HG03097 (cell line): ENCODE results near the gene KTN1.

Source experiments
- ATAC-seq: cut with Tn5 transposase; IDR thresholded peaks from one replicate; pipeline ENCODE4 v1.9.1; 2021; ENCODE audit not compliant: unreplicated experiment, low FRiP score

Gene KTN1

DNA sequence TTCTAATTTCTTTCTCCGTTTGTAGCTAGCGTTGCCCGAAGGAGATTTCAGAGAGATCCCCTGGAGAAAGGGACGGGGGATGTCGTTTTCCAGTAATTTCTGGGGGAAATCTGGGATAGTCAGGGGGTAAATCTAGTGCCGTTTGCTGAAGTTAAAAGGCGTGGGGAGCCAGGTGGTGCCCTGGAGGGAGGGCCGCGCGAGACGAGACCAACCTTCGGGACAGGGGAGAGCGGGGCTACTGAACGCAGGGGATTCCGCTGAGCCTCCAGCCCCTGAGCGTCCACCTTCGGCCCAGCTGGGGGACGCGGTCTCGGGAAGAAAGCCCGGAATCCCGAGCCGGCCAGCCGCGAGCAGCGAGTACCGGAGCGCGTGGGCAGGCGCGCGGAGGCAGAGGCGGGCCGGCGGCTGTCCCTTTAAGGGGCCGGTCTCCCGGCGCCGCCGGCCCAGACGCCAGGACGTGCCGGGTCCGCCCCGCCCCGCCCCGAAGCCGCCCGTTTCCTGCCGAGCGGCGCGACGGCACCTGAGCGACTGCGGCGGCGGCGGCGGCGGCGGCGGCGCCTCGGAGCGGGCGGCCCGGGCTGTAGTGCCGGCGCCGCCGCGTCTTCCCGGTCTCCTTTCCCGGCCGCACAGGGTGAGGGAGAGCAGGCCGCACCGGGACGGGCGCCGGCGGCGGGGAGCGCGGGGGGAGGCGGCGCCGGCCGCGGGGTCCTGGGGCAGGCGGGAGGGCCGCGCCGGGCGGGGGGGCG is at the start of gene KTN1:
Gene KTN1 (plus strand): TSS at position 484 of the 746 bp plus-strand sequence. CDS start 31,842 bp downstream, outside the sequence.
- peak; percentile 65 for ATAC-seq

DNA sequence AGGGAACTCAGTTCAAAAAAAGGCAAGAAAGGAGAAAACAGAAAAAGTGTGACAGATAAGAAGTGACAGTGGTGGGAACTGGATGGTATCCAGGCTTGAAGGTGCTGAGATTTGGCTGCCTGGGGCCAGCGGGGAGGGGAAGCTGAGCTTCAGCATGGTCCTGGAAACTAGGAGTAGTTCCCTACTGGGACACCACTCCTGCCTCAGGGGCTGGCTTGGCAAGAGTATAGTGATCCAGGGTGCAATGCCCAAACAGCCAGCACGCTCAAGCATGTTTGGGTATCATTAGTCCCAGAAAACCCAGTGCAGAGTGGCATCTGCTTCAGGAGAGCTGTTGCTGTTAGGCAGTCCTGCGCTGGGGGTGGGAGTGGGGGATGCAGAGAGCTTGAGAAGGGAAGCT is 49.5 kb upstream of the KTN1 start:
- ATAC-seq, result no peak

DNA sequence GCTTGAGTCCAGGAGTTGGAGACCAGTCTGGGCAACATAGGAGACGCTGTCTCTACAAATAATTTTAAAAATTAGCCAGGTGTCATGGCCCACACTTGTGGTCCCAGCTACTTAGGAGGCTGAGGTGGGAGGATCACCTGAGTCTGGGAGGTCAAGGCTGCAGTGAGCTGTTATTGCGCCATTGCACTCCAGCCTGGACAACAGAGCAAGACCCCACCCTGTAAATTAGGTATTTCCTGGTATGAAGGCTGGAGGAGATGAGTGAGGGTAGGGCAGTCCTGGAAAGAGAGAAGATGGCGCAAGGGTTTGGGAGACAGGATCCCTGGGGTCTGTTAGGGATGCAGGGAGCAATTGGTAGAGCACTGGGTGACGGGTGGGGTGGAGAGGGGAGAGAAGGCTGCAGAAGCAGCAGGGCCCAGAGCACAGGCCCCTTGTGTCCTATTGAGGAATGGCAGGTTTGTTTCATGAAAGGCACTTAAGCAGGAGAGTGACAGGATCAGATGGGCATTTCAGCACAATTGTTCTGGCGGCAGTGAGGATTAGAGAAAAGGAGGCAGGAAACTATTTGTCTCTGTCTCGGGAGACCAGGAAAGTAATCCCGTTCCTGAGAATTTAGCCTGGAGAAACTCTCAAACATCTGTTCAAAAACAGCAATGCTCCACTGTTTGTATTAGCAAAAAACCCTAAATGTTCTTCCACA is 47.2 kb upstream of the KTN1 start:
- no peak for ATAC-seq

DNA sequence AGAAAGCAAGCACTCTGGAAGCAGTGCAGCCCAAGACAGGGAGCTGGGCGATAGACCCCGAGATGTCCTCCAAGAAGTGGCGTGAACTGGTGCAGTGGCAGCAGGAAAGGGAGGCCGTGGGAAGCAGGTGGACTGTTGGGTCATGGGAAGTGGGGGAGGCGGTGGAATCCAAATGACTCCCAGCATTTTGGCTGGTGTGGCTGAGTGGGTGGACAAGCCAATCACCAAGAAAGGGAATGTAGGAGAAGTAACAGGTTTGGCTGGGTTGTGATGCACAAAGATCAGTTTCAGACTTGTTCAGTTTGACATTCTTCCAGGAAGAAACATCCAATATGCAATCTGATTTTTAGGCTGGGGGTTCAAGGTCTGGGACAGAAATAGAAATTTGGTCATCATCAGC is 46.0 kb upstream of the KTN1 start:
- no peak for ATAC-seq

GRCh38 chr14:55535516-55536203 is 44.3 kb upstream of the KTN1 start:
- ATAC-seq, result no peak

DNA sequence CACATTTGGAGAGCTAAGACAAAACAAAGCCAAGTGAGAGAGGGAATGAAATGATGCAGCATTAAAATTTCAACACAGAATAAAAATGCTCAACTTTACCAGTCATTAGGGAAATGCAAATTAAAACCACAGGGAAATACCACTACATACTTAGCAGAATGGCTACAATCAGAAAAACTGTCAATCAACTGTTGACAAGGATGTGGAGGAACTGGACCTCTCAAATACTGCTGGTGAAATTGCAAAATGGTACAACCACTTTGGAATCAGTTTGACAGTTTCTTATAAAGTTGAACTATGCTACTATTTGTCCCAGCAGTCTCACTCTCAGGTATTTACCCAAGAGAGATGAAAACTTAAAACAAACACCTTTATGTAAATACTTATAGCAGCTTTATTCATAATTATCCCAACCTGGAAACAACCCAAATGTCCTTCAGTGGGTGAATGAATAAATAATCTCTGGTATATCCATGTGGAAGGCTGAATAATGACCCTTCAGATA is 43.8 kb upstream of the KTN1 start:
- no peak for ATAC-seq

DNA sequence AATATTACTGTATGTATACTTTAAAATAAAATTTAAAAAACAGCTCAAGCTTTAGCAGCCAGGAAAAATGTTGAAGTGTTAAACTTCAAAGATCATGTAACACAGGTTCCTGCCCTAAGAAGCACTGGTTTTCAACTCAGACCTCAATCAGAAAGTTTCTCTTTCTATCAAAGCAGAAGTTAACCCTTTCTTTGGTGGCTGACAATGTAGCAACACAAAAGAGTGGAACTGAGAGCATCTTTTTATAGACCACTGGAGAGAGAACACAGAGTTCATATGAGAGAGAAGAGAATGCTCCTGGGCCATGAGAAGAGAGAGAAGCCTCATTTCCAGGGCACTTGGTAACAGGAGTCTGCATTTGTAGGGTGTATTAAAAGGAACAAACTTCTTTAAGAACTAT is 42.2 kb upstream of the KTN1 start:
- no peak for ATAC-seq

DNA sequence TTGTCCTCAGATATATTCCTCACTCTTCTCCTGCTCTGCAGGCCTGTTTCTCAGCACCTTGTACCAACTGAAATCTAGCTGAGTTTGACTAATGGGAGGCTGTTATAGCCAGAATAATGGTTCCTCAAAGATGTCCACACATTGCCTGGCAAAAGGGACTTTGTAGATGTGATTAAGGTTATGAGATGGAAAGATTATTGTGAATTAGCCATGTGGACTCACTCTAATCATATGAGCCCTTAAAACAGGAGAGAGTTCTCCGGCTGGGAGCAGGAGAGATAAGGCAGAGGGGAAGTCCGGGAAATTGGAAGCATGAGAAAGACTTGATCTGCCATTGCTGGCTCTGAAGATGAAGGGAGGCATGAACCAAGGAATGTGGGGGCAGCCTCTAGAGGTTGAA is 40.0 kb upstream of the KTN1 start:
- no peak for ATAC-seq

DNA sequence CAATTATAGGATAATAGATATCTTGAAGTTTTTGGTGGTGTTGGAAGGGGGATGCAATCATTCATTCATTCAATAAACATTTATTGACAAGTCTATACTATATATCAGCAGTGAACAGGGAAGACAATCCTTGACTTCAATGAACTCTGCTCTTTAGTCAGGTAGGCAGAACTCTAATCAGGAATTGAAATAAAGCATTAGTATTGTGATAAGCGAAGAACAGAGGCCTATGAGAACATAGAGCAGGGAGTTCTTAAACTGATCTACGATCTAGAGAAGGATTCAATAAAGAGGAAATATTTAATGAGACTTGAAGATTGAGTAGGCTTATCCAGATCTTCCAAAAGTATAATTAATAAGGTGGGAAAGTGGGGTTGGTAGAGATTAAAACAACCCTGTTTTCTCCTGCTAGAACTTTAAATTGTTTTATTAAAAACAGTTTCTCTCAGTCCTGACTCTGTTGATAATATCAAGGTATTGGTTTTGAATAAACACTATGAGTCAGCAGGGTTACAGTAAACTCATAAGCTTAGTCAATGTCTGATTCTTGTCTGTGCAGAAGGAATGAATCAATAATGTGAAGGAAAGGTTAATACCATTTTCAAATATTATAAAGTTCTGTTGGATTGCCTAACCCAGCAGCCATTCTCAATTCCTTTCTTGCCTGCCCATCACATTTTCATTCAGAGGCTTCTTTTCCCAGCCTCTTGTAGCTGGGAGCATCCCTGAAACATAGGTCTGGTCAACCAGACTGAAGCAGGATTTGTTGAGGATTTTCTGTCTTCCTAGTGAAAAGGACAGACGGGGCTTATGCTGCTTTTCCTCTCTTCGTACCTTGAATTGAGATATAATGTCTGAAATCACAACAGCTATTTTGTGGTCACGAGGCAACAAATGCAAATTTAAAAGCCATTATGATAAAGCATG is 38.9 kb upstream of the KTN1 start:
- ATAC-seq, result no peak

- ATAC-seq, result peak; percentile 14
Observed at GRCh38 chr14:55545779-55546178, 34.2 kb upstream of the KTN1 start.

DNA sequence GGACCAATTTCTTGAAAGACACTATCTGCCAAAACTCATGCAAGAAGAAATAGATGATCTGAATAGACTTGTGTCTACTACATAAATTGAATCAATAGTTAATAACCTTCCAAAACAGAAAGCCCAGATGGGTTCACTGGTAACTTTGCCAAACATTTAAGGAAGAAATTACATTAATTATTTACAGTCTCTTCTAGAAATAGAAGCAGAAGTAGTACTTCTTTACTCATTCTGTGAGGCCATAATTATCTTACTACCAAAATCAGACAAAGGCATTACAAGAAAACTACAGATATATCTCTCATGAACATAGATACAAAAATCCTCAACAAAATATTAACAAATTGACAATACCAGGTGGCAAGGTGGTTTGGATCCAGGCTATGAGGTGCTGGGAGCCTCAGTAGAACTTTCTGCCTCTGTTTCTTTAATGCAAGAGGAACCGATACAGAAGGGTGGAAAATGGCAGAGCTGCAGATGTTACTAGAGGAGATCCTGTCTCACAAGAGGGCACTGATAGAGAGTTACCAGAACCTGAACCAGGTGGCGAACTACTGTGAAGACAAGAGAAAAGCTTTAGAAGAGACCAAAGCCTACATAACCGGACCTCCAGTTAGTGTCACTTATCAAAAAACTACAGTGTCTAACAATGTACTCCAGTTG is 33.7 kb upstream of the KTN1 start:
- peak; percentile 54 for ATAC-seq

DNA sequence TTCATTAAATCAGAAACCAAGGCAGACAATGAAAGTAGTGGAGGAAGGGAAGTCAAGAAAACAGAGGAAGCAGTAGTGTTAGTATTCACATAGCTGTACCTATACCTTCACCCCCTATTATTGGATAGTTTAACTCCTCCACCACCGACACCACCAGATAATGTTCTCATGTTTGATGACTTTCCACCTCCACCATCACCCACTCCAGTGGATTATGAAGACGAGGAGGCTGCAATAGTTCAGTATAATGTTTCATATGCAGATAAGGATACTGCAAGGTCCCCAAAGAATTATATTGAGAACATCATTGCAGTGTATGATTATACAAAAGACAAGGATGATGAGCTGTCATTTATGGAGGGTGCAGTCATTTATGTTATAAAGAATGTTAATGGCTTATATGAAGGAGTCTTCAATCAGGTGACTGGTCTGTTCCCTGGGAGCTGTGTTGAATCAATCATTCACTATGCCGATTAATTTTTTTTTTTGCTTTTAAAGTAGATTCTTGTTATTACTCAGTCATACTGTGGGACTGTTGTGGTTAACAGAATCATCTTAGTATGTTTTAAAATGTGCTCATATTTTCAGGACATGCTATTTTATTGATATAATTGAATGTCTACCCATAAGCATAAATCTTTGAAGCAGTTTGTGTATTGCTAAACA is 32.2 kb upstream of the KTN1 start:
- peak; percentile 32 for ATAC-seq

DNA sequence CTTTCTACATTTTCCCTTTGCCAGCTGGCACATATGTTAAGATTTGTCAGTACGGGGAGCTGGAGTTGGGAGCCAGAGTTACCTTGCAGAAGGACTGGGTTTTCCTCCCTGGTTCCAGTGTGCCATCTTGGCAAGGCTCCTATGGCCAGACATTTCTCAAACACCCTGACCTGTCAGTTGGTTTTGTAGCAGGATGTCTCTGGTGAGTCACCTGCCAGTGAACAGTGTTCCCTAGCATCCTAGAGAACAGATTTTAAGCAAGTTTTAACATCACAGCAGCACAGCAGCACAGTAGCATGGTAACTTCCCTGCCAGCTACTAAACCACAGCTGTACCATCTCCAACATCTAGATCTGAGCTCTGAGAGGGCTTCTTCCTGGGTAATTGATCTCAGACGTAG is 26.2 kb upstream of the KTN1 start:
- ATAC-seq, result no peak

GRCh38 chr14:55556929-55557623 is 22.9 kb upstream of the KTN1 start:
- no peak for ATAC-seq

- ATAC-seq, result no peak
Observed at GRCh38 chr14:55562135-55562534, 17.9 kb upstream of the KTN1 start.

- no peak for ATAC-seq
Observed at GRCh38 chr14:55568618-55569017, 11.4 kb upstream of the KTN1 start.

DNA sequence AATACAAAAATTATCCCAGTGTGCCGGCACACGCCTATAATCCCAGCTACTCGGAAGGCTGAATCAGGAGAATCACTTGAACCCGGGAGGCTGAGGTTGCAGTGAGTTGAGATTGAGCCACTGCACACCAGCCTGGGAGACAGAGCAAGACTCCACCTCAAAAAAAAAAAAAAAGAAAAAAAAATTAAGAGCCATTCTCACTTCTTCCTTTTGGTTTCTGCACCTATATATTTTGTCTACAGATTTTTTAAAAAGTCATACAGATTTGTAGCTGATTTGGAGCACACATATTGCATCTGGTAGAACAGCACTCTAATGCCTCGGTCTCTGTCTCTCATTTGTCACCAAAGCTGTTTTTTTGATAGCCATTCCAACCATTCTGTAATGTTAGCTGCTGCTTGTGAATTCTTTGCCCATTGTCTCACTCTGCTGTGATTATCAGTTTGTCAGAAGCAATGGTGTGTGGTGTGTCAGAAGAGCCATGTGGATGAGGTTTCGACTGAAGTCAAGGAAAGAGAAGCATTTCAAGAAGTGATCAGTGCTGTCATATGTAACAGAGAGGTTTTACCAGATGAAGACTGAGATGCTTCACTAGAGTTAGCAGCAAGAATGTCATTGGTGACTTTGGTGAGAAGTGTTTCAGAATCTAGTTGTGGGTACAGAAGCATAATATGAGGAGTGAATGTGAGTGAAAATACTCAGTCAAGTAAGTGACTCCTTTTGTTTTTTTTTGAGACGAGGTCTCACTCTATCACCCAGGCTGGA is 8.7 kb upstream of the KTN1 start:
- peak; percentile 74 for ATAC-seq

- no peak for ATAC-seq
Observed at GRCh38 chr14:55572578-55572977, 7.4 kb upstream of the KTN1 start.
